B cell (primary cell): ENCODE results near the gene DLG2. TPM values are rescaled to one million over a fixed set of nuclear protein-coding genes. Genes with fewer than 3 reads are reported as not detected.

Source experiments
- ATAC-seq: fragments of 200-7000 bp; cut with Tn5 transposase; one replicate; pipeline ENCODE4 v1.10.0; 2021; ENCODE audit warnings: low read depth, mild to moderate bottlenecking, moderate number of reproducible peaks, moderate library complexity
- CTCF ChIA-PET: fragments of 350-600 bp; sonication (Branson Sonifier 250); formaldehyde crosslinking; loops from one replicate; lab custom pipeline; 2021; ENCODE audit warnings: antibody characterized with exemption, inconsistent platforms; lab: Charles Lee
- POLR2A ChIA-PET: fragments of 350-600 bp; sonication (Branson Sonifier 250); formaldehyde crosslinking; loops from one replicate; lab custom pipeline; 2021; ENCODE audit warnings: antibody characterized with exemption; lab: Charles Lee
- DNase-seq: peaks from one replicate; pipeline ENCODE4 v3.0.0; 2013
- H2AFZ ChIP-seq: 2 replicates; pipeline ENCODE4 v1.6.1; 2012; ENCODE audit warnings: mild to moderate bottlenecking, low read depth, low read length; ENCODE audit not compliant: insufficient read depth, poor library complexity, severe bottlenecking
- H3K27ac ChIP-seq, 2 donors: 1 replicate in 1 of 2; 2 replicates in 1 of 2; pipeline ENCODE4 v1.5.1; 2012 to 2013; ENCODE audit warnings: low read length in 2 of 2, mild to moderate bottlenecking in 2 of 2, moderate library complexity in 1 of 2
- H3K27me3 ChIP-seq, 4 experiments: fragments of 200-600 bp in 1 of 4; sonication (generic) in 1 of 4; replicated peaks in 1 of 4; 1 replicate in 2 of 4; 2 replicates in 2 of 4; pipeline versions ENCODE4 v1.6.1 to v1.7.0; 2013 to 2016; ENCODE audit warnings: low read length in 3 of 4, mild to moderate bottlenecking in 2 of 4, mixed read lengths in 1 of 4, moderate library complexity in 1 of 4; ENCODE audit not compliant: insufficient read depth in 4 of 4, control insufficient read depth in 3 of 4; ENCODE audit errors: control extremely low read depth in 1 of 4
- H3K36me3 ChIP-seq, 2 experiments: replicated peaks in 1 of 2; 1 replicate in 1 of 2; 2 replicates in 1 of 2; pipeline versions ENCODE4 v1.6.1 to v1.7.1; 2013; ENCODE audit warnings: low read length in 1 of 2; ENCODE audit not compliant: insufficient read depth in 2 of 2, control insufficient read depth in 1 of 2; ENCODE audit errors: control extremely low read depth in 1 of 2, extremely low read depth in 1 of 2
- H3K4me1 ChIP-seq, 2 donors: fragments of 200-600 bp in 1 of 2; sonication (generic) in 1 of 2; 1 replicate in 1 of 2; 2 replicates in 1 of 2; pipeline versions ENCODE4 v1.5.1 to v1.6.1; 2013 to 2017; ENCODE audit warnings: low read length in 2 of 2; ENCODE audit not compliant: control insufficient read depth in 2 of 2, insufficient read depth in 2 of 2
- H3K4me2 ChIP-seq: replicated peaks from 2 replicates; pipeline ENCODE3; 2012; ENCODE audit warnings: mild to moderate bottlenecking, low read depth, low read length; ENCODE audit not compliant: poor library complexity, severe bottlenecking
- H3K4me3 ChIP-seq, 5 experiments: fragments of 200-600 bp in 1 of 5; sonication (generic) in 1 of 5; 1 replicate in 3 of 5; 2 replicates in 2 of 5; pipeline versions ENCODE4 v1.5.1 to v1.7.0; 2011 to 2016; ENCODE audit warnings: low read length in 4 of 5, mild to moderate bottlenecking in 4 of 5, low read depth in 2 of 5, control low read depth in 1 of 5, moderate library complexity in 1 of 5; ENCODE audit not compliant: insufficient read depth in 1 of 5; ENCODE audit errors: control extremely low read depth in 1 of 5, extremely low read depth in 1 of 5
- H3K79me2 ChIP-seq: fragments of 200-600 bp; sonication (generic); one replicate; pipeline ENCODE4 v1.6.0; 2016; ENCODE audit warnings: low read length; ENCODE audit not compliant: control insufficient read depth, insufficient read depth
- H3K9ac ChIP-seq: fragments of 200-600 bp; sonication (generic); 2 replicates; pipeline ENCODE4 v1.6.1; 2017; ENCODE audit warnings: mild to moderate bottlenecking, low read length, moderate library complexity
- H3K9me3 ChIP-seq, 3 donors: one replicate each; pipeline versions ENCODE4 v1.6.1 to v1.7.1; 2013; ENCODE audit warnings: low read length in 2 of 3; ENCODE audit not compliant: control insufficient read depth in 2 of 3, insufficient read depth in 1 of 3; ENCODE audit errors: control extremely low read depth in 1 of 3
- H4K20me1 ChIP-seq: 2 replicates; pipeline ENCODE4 v1.6.0; 2012; ENCODE audit warnings: mild to moderate bottlenecking, low read length; ENCODE audit not compliant: insufficient read depth, control insufficient read depth, poor library complexity, severe bottlenecking
- H3K27ac Mint-ChIP-seq: one replicate; pipeline ENCODE4 v1.8.0; 2021; ENCODE audit warnings: mixed read lengths
- H3K27me3 Mint-ChIP-seq: one replicate; pipeline ENCODE4 v1.8.0; 2021; ENCODE audit warnings: mixed read lengths
- H3K4me1 Mint-ChIP-seq: one replicate; pipeline ENCODE4 v1.8.0; 2021; ENCODE audit warnings: mixed read lengths
- H3K4me3 Mint-ChIP-seq: one replicate; pipeline ENCODE4 v1.8.0; 2021; ENCODE audit warnings: mixed read lengths
- H3K9me3 Mint-ChIP-seq: one replicate; pipeline ENCODE4 v1.8.0; 2022; ENCODE audit warnings: mixed read lengths; ENCODE audit not compliant: insufficient read depth
- EZH2 ChIP-seq: IDR thresholded peaks from 2 replicates; pipeline ENCODE4 v1.6.1; 2012; ENCODE audit warnings: borderline replicate concordance, low read depth, mild to moderate bottlenecking, moderate library complexity, low read length; ENCODE audit not compliant: insufficient read depth, poor library complexity, severe bottlenecking
- WGBS: methylation state at CpG from one replicate; pipeline ENCODE4 v1.1.5; 2013; ENCODE audit warnings: missing lambda C conversion rate; ENCODE audit not compliant: insufficient coverage; 5-methylcytosine and 5-hydroxymethylcytosine counted together
- intact Hi-C: fragments of 100-400 bp; cut with micrococcal nuclease; formaldehyde crosslinking; loops from one replicate; pipeline ENCODE4 v1.10.0; 2022
- polyA plus RNA-seq: library from polyadenylated mRNA; depleted of rRNA; stranded (reverse); fragments of >200 nt; gene quantifications from 2 replicates; pipeline ENCODE4 v1.2.3, GENCODE V29; 2012
- total RNA-seq, 2 donors: library from RNA; stranded (reverse); fragments of 120-200 nt in 1 of 2; gene quantifications; 1 replicate in 1 of 2; 2 replicates in 1 of 2; pipeline versions ENCODE4 v1.2.3 to v1.2.4, GENCODE V29; 2013 to 2022
- TF ChIP-seq, protein P1 (sequence below): fragments of 200-600 bp; IDR thresholded peaks from one replicate; pipeline ENCODE4 v1.8.0; 2022; ENCODE audit warnings: antibody characterized with exemption, mild to moderate bottlenecking

DLG2 gene
- total and polyA plus RNA-seq, 2 donors (not counting 1 experiment from before 2014, with no cell fraction given) = 0.54 to 5.4 TPM

DNA sequence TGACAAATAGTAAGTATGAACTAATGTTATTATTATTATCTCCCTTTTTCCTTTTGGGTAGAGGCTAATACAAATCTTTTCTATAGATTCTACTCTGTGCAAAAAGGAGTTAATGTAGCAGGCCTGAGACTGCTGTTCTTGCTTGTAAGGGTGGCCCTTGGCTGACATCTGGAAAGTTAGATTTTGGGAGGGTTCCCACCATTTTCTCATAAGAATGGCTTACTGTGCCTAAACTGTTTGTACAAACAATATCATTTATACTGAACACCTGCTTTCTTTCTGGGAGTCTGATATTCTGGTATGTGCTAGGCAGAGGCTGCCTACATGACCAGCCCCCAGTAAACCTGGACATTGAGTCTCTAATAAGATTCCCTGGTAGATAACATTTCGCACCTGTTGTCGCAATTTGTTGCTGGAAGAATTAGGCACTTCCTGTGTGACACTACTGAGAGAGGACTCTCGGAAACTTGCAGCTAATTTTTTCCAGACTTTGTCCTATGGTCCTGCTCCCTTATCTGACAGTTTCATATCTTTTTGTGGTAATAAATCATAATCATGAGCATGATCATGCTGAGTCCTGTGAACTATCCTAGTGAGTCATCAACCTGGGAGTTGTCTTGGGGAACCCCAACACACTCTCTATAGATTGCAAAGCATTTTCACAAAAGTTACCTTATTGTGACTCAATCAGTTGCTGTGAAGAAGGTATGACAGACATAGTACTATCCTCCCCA, 2083.3 kb downstream of the DLG2 start:
- Histone ChIP-seq H3K4me2 (no peak overlapping the region), H2AFZ (no peak overlapping the region), H3K9me3 (no peaks in the 10 kb centered on the region), H3K9ac (no peak overlapping the region), H3K27me3 (peaks cover 0 to 3% (median 0%) of the 10 kb centered on the region in 4 experiments), H3K4me3 (no peak overlapping the region), H3K79me2 (no peaks in the 10 kb centered on the region), H3K27ac (no peak overlapping the region), H4K20me1 (no peaks in the 10 kb centered on the region), H3K36me3 (no peaks in the 10 kb centered on the region), H3K4me1 (no peaks in the 10 kb centered on the region)
- 92% methylated on average over 2 of the region's 3 CpGs for WGBS
- no peak overlapping the region for H3K4me3 Mint-ChIP-seq
- TF ChIP-seq EZH2 = no peak
- TF ChIP-seq, protein P1, sequence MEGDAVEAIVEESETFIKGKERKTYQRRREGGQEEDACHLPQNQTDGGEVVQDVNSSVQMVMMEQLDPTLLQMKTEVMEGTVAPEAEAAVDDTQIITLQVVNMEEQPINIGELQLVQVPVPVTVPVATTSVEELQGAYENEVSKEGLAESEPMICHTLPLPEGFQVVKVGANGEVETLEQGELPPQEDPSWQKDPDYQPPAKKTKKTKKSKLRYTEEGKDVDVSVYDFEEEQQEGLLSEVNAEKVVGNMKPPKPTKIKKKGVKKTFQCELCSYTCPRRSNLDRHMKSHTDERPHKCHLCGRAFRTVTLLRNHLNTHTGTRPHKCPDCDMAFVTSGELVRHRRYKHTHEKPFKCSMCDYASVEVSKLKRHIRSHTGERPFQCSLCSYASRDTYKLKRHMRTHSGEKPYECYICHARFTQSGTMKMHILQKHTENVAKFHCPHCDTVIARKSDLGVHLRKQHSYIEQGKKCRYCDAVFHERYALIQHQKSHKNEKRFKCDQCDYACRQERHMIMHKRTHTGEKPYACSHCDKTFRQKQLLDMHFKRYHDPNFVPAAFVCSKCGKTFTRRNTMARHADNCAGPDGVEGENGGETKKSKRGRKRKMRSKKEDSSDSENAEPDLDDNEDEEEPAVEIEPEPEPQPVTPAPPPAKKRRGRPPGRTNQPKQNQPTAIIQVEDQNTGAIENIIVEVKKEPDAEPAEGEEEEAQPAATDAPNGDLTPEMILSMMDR = no peak
- H3K27ac Mint-ChIP-seq = no peak overlapping the region
- intact Hi-C loops = no loop called here
- peaks cover 26% of the 10 kb centered on the region for H3K27me3 Mint-ChIP-seq
- H3K4me1 Mint-ChIP-seq = no peaks in the 10 kb centered on the region
- CTCF ChIA-PET = no interaction called here
- ATAC-seq (no peak), DNase-seq (no peak)
- POLR2A ChIA-PET = no interaction called here
- no peaks in the 10 kb centered on the region for H3K9me3 Mint-ChIP-seq

DNA sequence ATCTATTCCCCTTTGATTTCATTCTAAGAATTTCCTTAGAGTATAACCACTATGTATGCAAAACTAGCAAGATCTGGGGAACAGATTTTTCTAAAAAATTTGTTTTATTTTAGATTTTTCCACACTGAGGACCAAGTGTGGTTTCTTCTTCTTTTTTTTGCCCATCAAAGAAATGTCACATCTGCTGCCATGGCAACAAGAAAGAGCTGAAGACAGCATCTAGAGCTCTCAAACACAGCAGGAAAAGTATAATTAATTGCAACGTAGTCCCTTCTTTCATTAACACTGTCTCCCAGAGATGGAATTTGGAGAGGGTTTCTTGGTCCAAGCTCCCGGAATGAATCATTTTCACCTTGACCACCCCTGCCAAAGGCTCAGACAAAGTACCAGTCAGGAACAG, 2084.3 kb downstream of the DLG2 start:
- H3K4me3 ChIP-seq = no peak overlapping the region
- Mint-ChIP-seq H3K27me3 (peaks cover 28% of the 10 kb centered on the region), H3K27ac (no peak overlapping the region), H3K4me3 (no peak overlapping the region), H3K4me1 (no peaks in the 10 kb centered on the region), H3K9me3 (no peaks in the 10 kb centered on the region)
- TF ChIP-seq EZH2 = no peak
- TF ChIP-seq, protein P1 = no peak
- no peaks in the 10 kb centered on the region for H3K9me3 ChIP-seq
- intact Hi-C loops = no loop called here
- ATAC-seq (no peak), DNase-seq (no peak)
- no CpG with 5 or more reads among the region's 2 CpGs for WGBS
- H3K27ac ChIP-seq = no peak overlapping the region
- H3K36me3 ChIP-seq = no peaks in the 10 kb centered on the region
- no peaks in the 10 kb centered on the region for H3K79me2 ChIP-seq
- ChIA-PET CTCF (no interaction called here), POLR2A (no interaction called here)
- no peak overlapping the region for H3K9ac ChIP-seq
- peaks cover 0 to 3% (median 0%) of the 10 kb centered on the region in 4 experiments for H3K27me3 ChIP-seq
- H3K4me1 ChIP-seq = no peaks in the 10 kb centered on the region
- no peaks in the 10 kb centered on the region for H4K20me1 ChIP-seq
- no peak overlapping the region for H3K4me2 ChIP-seq
- H2AFZ ChIP-seq = no peak overlapping the region
